Left kidney (tissue), 2 donors: ENCODE data around the gene TPSD1. TPM values are rescaled to one million over a fixed set of nuclear protein-coding genes. Genes with fewer than 3 reads are reported as not detected.

ENCODE experiments used
- DNase-seq: peaks from one replicate; pipeline ENCODE4 v3.0.0-alpha.2; 2013
- polyA plus RNA-seq: library from polyadenylated mRNA; unstranded; fragments of 120-200 nt; gene quantifications from one replicate; pipeline ENCODE4 v1.2.1, GENCODE V29; 2013; ENCODE audit not compliant: insufficient read length

Gene TPSD1
- polyA plus RNA-seq, 1 donor, result not detected

DNA sequence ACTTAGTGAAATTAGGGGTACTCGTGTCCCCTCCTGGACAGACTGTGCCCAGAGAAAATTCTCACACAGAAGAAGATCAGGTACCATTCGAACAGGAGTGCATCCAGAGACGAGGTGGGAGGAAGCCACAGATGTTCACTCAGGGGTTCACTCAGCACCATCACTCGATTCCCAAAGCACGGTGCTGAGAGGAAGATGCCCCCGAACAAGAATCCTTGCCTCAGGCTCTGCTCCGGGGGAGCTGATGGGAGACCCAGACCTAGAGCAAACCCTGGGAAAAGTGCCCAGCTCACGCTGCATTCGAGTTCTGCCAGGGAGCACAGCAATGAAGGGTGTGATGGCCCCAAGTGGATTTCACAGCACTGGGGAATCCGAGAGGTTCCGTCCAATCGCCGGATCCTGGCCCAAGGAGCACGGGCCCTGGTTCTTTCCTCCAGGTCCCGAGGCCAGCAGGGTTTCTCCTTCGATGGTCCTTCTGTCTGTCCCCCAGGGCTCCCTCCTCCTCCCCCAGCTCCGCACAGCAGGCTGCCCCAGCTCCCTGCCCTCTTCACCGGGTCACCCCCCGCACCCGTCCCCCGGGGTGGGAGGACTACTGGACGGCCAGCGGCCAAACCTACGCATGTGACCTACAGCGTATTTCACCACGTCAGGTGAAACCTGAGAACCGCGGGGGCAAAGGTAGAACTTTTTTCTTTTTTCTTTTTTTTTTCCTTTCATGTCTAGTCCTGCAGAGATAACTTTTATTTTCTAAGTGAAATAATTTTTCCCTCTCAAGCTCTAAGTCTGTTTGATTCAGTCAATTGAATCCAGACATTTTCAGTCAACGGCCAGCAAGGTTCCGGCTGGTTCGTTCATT is 43.4 kb downstream of the TPSD1 start:
- no peak for DNase-seq

DNA sequence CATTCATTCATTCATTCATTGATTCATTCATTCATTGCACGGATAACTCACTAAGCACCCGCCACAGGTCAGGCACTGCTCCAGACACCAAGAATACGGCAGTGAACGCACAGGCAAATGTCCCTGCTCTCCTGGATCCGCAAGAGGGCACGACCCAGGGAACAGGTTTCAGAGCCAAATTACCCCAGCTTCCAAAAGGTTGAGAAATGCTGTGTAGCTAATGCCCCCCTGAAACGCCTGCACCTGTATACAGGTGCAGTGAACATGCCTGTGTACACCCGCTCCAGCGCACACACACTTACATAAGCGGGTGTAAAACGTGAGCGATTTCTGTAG is 44.0 kb downstream of the TPSD1 start:
- no peak for DNase-seq

DNA sequence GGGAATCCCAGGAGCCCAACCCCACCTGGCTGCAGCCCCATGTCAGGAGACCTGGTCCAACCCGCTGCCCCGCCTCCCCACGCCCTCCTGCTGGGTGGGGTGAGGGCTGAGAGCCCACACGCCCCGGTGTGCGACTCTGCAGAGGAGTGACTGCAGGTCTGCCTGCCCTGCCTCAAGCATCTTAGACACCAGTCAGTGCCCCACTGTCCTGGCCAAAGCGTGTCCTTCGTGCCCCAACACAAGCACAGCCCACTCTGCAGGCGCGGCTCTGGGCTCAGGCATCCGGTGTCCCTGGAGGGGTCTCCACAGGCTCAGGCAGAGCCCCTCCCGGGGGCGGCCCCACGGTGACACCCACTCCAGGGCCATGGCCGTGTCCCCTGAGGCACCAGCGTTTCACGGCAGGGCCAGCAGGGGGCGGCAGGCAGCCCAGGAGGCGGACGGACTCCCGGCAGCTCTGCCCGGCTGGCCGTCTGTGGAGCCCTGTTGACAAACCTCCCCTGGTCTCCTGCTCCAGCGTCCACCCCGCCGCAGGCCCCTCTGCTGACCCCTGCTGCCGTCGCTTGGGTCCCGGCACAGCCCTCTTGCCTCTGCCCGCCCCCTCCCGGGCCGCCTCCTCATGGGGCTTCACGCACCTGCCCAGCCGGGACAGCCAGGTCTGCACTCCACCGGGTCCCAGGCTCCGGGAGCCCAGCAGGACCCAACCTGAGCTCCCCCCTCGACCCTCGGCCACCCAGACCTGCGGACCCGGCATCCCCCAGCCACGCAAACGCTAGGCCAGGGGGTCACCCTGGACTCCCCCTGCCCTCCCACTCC is 45.0 kb downstream of the TPSD1 start:
- no peak for DNase-seq

DNA sequence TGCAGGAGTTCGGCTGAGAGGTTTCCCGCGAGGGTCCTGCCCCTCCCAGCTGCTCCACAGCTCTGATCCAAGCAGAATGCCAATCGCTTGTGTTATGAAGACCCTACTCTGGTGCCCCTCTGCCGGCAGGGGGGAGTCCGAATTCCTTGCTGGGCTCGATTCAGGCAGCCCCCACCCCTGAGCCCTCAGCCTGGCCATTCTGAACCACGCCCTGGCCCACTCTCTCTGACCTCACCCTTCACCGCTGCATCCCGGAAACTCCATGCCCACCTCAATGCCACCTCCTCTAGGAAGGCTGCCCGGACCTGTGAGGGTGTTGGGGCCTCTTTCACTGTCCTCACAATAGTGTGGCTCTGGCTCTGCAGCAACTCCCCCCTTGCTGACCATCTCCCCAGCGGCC is 45.7 kb downstream of the TPSD1 start:
- no peak for DNase-seq

DNA sequence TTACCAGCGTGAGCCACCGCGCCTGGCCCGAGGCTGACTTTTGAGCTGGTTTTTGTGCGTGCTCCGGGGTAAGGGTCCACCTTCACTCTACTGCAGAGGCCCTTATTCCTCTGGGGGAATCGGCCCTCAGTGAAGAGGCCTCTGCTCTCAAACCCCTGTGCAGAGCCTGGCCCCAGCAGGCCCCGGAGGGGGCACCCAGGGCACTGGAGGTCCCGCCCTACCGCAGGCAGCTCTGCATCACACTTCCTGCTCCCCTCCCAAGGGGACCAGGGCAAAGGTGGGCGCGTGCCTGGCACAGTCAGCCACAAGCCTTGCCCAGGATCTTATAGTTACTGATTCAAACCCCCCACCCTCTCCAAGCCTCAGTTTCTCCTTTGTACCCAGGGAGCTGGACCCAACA is 50.0 kb downstream of the TPSD1 start:
- DNase-seq, result no peak

DNA sequence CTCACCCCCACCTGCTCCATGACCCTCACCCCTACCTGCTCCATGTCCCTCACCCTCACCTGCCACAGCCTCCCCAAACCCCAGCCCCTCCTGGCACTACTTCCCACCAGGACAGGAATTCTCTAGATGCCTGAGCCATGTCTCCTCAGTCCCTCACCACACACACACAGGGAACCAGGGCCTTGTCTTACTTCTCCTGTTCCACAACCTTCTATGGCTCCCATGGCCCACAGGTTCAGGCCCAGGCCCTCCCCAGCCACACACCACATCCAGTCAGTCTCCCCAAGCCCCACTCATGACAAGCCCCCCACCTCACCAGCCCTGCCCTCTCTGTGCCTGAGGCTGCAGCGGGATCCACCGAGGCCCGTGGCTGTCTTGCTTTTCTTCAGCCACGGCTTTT is 50.5 kb downstream of the TPSD1 start:
- no peak for DNase-seq

DNA sequence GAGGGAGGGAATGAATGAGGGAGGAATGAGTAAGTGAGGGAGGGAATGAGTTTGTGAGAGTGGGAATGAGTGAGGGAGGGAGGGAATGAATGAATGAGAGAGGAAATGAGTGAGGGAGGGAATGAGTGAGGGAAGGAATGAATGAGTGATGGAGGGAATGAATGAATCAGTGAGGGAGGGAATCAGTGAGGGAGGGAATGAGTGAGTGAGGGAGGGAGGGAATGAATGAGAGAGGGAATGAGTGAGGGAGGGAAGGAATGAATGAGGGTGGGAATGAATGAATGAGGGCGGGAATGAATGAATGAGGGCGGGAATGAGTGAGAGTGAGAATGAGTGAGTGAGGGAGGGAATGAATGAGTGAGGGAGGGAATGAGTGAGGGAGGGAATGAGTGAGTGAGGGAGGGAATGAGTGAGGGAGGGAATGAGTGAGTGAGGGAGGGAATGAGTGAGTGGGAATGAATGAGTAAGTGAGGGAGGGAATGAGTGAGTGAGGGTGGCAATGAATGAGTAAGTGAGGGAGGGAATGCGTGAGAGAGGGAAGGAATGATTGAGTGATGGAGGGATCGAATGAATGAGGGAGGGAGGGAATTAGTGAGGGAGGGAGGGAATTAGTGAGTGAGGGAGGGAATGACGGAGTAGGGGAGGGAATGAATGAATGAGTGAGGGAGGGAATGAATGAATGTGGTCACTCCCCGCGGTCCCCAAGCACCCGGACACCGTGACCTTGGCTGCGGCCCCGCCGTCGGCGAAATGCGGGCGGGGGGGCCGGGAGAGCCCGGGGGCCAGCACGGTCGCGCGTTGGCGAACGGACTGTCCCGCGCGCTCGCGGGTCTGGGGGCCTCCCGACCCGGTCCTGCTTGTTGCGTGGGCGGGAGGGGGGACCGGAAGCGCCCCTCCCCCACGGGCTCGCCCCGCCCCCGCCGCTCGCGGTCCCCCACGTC is 52.4 kb downstream of the TPSD1 start:
- DNase-seq, result no peak

Other genes with a start within 250 kb of the TPSD1 start
- 0.27 TPM for gene SSTR5, start 183.3 kb upstream of the TPSD1 start, polyA plus RNA-seq
- not detected for gene C1QTNF8, start 159.8 kb upstream of the TPSD1 start, polyA plus RNA-seq
- 17.0 TPM for gene CACNA1H, start 103.0 kb upstream of the TPSD1 start, polyA plus RNA-seq
- gene TPSG1, start 30.8 kb upstream of the TPSD1 start, polyA plus RNA-seq, result 0.85 TPM
- gene TPSB2, start 25.9 kb upstream of the TPSD1 start, polyA plus RNA-seq, result 0.18 TPM
- not detected for gene TPSAB1, start 15.4 kb upstream of the TPSD1 start, polyA plus RNA-seq
- gene UBE2I, start 53.6 kb downstream of the TPSD1 start, polyA plus RNA-seq, result 162 TPM
- 4.6 TPM for gene BAIAP3, start 77.6 kb downstream of the TPSD1 start, polyA plus RNA-seq
- gene TSR3, start 95.8 kb downstream of the TPSD1 start, polyA plus RNA-seq, result 32.6 TPM
- gene GNPTG, start 95.9 kb downstream of the TPSD1 start, polyA plus RNA-seq, result 55.3 TPM
- gene UNKL, start 158.6 kb downstream of the TPSD1 start, polyA plus RNA-seq, result 19.8 TPM
- gene UQCC4, start 164.7 kb downstream of the TPSD1 start, polyA plus RNA-seq, result 10.7 TPM
- 0.20 TPM for gene PERCC1, start 175.0 kb downstream of the TPSD1 start, polyA plus RNA-seq
- 2.6 TPM for gene CCDC154, start 188.5 kb downstream of the TPSD1 start, polyA plus RNA-seq
- gene CLCN7, start 219.0 kb downstream of the TPSD1 start, polyA plus RNA-seq, result 48.5 TPM
- not detected for gene PTX4, start 232.9 kb downstream of the TPSD1 start, polyA plus RNA-seq
- gene TELO2, start 237.3 kb downstream of the TPSD1 start, polyA plus RNA-seq, result 28.8 TPM